Measurements from ENCODE around the gene PTGES3L. TPM values are rescaled to one million over a fixed set of nuclear protein-coding genes. Genes with fewer than 3 reads are reported as not detected.

The PTGES3L gene
- total and polyA plus RNA-seq, 2 of the 13 experiments (the other 11 are each of a cell fraction or from before 2014, with no cell fraction given): 1.2 to 2.9 TPM

- peak overlapping the region in 2 of 3 experiments; percentile 39 to 56; a peak in 3 of 6 replicates for H3K4me3 ChIP-seq (replicated peaks in 1 of 3; ENCODE audit: insufficient read depth in 1 of 3, low read depth in 2 of 3, low read length in 3 of 3)
- CTCF ChIA-PET (ENCODE audit: low intra/inter-chr PET ratio, low total read pairs): no interaction called here
- FAIRE-seq (no peak), ATAC-seq (peak; percentile 68), DNase-seq (ENCODE audit: low spot score) (peak; percentile 38)
- no peaks in the 10 kb centered on the region for H3K36me3 ChIP-seq (replicated peaks in 1 of 2; ENCODE audit: control insufficient read depth in 1 of 2, insufficient read depth in 2 of 2, low read length in 2 of 2)
- POLR2A ChIA-PET: interaction anchor here (0.6 to 3.9 kb wide), 9 partner anchors 11 to 339 kb away, joined by 3 to 22 read pairs (median 4); partner anchors contain the start of gene RPL27
- no peaks in the 10 kb centered on the region for H3K79me2 ChIP-seq (ENCODE audit: insufficient read depth, low read length)
- no peak overlapping the region for H3K9ac ChIP-seq (ENCODE audit: insufficient read depth, low read depth, low read length)
- WGBS (ENCODE audit: low lambda C conversion rate): 28% methylated on average over 17 of the region's 17 CpGs
- H3K27me3 ChIP-seq (ENCODE audit: control insufficient read depth in 1 of 2, insufficient read depth in 2 of 2, low read length in 2 of 2): no peaks in the 10 kb centered on the region
- BruUV-seq (replicated peaks): no TSS peak
- no peak overlapping the region for H2AFZ ChIP-seq (ENCODE audit: low read length)
- H3K9me3 ChIP-seq (ENCODE audit: low read length): no peaks in the 10 kb centered on the region
- H4K20me1 ChIP-seq (ENCODE audit: insufficient read depth, low read length): no peaks in the 10 kb centered on the region
- H3K4me2 ChIP-seq (ENCODE audit: low read depth, low read length): peak overlapping the region; percentile 92
- H3K4me1 ChIP-seq (ENCODE audit: insufficient read depth, low read length): peaks cover 49% of the 10 kb centered on the region
- in situ Hi-C loops (cut with HindIII; ENCODE audit: extremely low pct_ligation_motif_present, low pct_unique_long_range_greater_than_20kb) (no loop called here), intact Hi-C loops (cut with micrococcal nuclease; ENCODE audit: unreplicated experiment) (loop anchor here (2.0 kb wide), 1 partner anchor 40 kb away; no protein-coding TSS in a partner anchor)
- H3K27ac ChIP-seq (ENCODE audit: extremely low read length, insufficient read depth, low read length): no peak overlapping the region
- peak; percentile 21; the same call in 1 of the 2 replicates for TF ChIP-seq ZNF225 (CRISPR knock-in tag; IDR thresholded peaks at IDR 0.05)
- no peak for TF ChIP-seq RELA (CRISPR knock-in tag; IDR thresholded peaks at IDR 0.05)
- TF ChIP-seq NR2F6 (IDR thresholded peaks at IDR 0.05): peak; percentile 80; the same call in 1 of the 2 replicates
- TF ChIP-seq NR2F6 (CRISPR knock-in tag; IDR thresholded peaks at IDR 0.05): peak; percentile 53; the same call in 1 of the 2 replicates
- TF ChIP-seq ZNF883 (CRISPR knock-in tag; IDR thresholded peaks at IDR 0.05; ENCODE audit: not compliant biosample characterization): peak; percentile 72
- TF ChIP-seq HNF1B (CRISPR knock-in tag; IDR thresholded peaks at IDR 0.05): peak; percentile 56; the same call in 1 of the 2 replicates
- no peak for TF ChIP-seq SOX6 (IDR thresholded peaks at IDR 0.05)
- TF ChIP-seq SOX6 (CRISPR knock-in tag; IDR thresholded peaks at IDR 0.05): peak; percentile 74
- TF ChIP-seq ZNF691 (CRISPR knock-in tag; IDR thresholded peaks at IDR 0.05; ENCODE audit: borderline replicate concordance, low read depth): peak; percentile 55; the same call in 1 of the 2 replicates
- TF ChIP-seq ZNF501 (CRISPR knock-in tag; IDR thresholded peaks at IDR 0.05): 0 out of 2 replicates have a peak, but pooled peaks have one; percentile 37
- no peak for TF ChIP-seq ZNF33B (CRISPR knock-in tag; IDR thresholded peaks at IDR 0.05)
- no peak for TF ChIP-seq CEBPG (CRISPR knock-in tag; IDR thresholded peaks at IDR 0.05)
- TF ChIP-seq TBX2 (CRISPR knock-in tag; IDR thresholded peaks at IDR 0.05; ENCODE audit: borderline replicate concordance): peak; percentile 44; the same call in 1 of the 2 replicates
- 0 out of 2 replicates have a peak, but pooled peaks have one; percentile 24 for TF ChIP-seq SALL1 (CRISPR knock-in tag; IDR thresholded peaks at IDR 0.05)
- TF ChIP-seq, protein P1, sequence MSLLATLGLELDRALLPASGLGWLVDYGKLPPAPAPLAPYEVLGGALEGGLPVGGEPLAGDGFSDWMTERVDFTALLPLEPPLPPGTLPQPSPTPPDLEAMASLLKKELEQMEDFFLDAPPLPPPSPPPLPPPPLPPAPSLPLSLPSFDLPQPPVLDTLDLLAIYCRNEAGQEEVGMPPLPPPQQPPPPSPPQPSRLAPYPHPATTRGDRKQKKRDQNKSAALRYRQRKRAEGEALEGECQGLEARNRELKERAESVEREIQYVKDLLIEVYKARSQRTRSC (CRISPR knock-in tag; IDR thresholded peaks at IDR 0.05; ENCODE audit: low read depth): no peak
- TF ChIP-seq ZNF431 (CRISPR knock-in tag; IDR thresholded peaks at IDR 0.05; ENCODE audit: borderline replicate concordance, low read depth): no peak
- TF ChIP-seq ZNF75D (CRISPR knock-in tag; IDR thresholded peaks at IDR 0.05; ENCODE audit: borderline replicate concordance): 0 out of 2 replicates have a peak, but pooled peaks have one; percentile 35
- 0 out of 2 replicates have a peak, but pooled peaks have one; percentile 18 for TF ChIP-seq ZIK1 (CRISPR knock-in tag; IDR thresholded peaks at IDR 0.05; ENCODE audit: borderline replicate concordance, low read depth)
- TF ChIP-seq MTA1 (CRISPR knock-in tag; IDR thresholded peaks at IDR 0.05; ENCODE audit: borderline replicate concordance): peak; percentile 63; the same call in 1 of the 2 replicates
- TF ChIP-seq HDAC2 (CRISPR knock-in tag; IDR thresholded peaks at IDR 0.05): peak; percentile 40; the same call in 1 of the 2 replicates
- no peak for TF ChIP-seq ZNF761 (CRISPR knock-in tag; conservative IDR thresholded peaks at IDR 0.05)
- peak in 1 of 2 experiments; percentile 66; a peak in 2 of 4 replicates for TF ChIP-seq NR2F1 (CRISPR knock-in tag; IDR thresholded peaks at IDR 0.05)
Observed at GRCh38 chr17:43028221-43028861, 48.5 kb upstream of the PTGES3L start.

All from HepG2 (cell line).